ENCODE results near the gene SCTR.

The SCTR gene

GRCh38 chr2:119523952-119524694 lies at the start of gene SCTR:
TSS of gene SCTR (minus strand) at chr2:119524483. CDS start at chr2:119524226, 257 bp downstream.
- TF ChIP-seq CTCF (IDR thresholded peaks at IDR 0.05): no peak

GRCh38 chr2:119567292-119567691 lies 43.0 kb upstream of the SCTR start:
- no peak for TF ChIP-seq CTCF (IDR thresholded peaks at IDR 0.05)

DNA sequence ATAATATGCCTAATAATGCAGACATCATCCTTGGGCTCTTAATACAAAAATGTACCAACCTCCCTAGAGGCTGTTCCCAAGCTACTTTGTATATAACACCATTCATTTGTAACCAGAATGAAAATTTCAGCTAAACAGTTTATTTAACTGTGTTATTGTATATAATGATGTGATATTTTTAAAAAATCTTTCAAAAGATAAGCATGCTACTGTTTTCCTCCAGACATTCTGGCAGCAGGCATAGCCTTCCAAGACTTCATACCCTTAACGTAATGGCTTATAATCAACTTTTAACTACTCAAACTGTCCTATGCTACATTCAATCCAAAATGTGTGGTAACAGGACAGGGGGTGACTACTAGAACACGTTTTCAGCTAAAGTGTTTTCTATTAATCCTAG lies 41.2 kb upstream of the SCTR start:
- no peak for TF ChIP-seq CTCF (IDR thresholded peaks at IDR 0.05)

DNA sequence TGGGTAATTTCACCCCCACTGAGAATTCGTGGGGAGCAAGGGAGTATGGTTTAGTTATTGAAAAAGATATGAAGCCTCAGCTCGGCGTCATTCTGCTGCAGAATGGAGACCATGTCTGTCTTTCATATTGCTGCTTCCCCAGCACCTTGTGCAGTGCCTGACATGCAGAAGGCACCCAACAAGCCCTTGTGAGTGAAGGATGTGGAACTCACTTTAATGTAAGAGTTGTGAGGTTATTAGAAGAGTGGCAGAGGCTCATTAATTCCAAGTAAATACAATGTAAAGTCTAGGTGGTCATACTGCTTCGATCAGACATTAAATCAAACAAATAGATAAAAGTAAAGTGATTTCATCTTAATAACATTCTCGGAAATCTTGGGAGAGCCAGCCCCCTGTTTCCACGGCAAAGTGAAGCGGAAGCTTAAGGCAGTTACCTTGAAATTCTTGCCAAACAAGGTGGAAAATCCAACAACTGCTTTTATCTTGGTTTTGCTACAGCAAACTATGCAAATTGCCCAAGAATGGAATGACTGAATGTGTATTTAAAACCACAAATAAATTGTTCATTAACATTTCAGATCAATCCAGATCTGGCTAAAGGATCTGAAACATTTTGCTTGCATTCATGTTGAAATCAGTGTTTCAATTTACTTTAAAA lies 29.5 kb upstream of the SCTR start:
- no peak for TF ChIP-seq CTCF (IDR thresholded peaks at IDR 0.05)

GRCh38 chr2:119552902-119553301 lies 28.6 kb upstream of the SCTR start:
- no peak for TF ChIP-seq CTCF (IDR thresholded peaks at IDR 0.05)

GRCh38 chr2:119550856-119551255 lies 26.6 kb upstream of the SCTR start:
- no peak for TF ChIP-seq CTCF (IDR thresholded peaks at IDR 0.05)

- no peak for TF ChIP-seq CTCF (IDR thresholded peaks at IDR 0.05)
These were observed 26.1 kb upstream of the SCTR start for GRCh38 chr2:119550346-119550745.

Measured in LNCAP (cell line).